Trophoblast cell (in vitro differentiated cells and primary cell): ENCODE measurements around the gene CXCL10.
A peak's percentile ranks its signal among the peaks of the same experiment; 100 is the strongest.

Experiments used
- DNase-seq, 2 donors: peaks; one replicate each; pipeline ENCODE4 v3.0.0-alpha.2; 2016
- H2AFZ ChIP-seq: 2 replicates; pipeline ENCODE4 v1.6.1; 2013; ENCODE audit warnings: low read length, moderate library complexity, mild to moderate bottlenecking; ENCODE audit not compliant: insufficient read depth, poor library complexity
- H2AK5ac ChIP-seq: 2 replicates; pipeline ENCODE4 v1.6.1; 2013; ENCODE audit warnings: mild to moderate bottlenecking, low read length
- H2BK120ac ChIP-seq: 2 replicates; pipeline ENCODE4 v1.6.1; 2013; ENCODE audit warnings: low read length, mild to moderate bottlenecking, moderate library complexity; ENCODE audit not compliant: insufficient read depth, poor library complexity
- H2BK12ac ChIP-seq: 2 replicates; pipeline ENCODE4 v1.6.1; 2013; ENCODE audit warnings: mild to moderate bottlenecking, low read length, moderate library complexity
- H2BK5ac ChIP-seq: 2 replicates; pipeline ENCODE4 v1.6.1; 2013; ENCODE audit warnings: low read length, low read depth, moderate library complexity, mild to moderate bottlenecking; ENCODE audit not compliant: poor library complexity
- H3K14ac ChIP-seq: 2 replicates; pipeline ENCODE4 v1.6.1; 2013; ENCODE audit warnings: mild to moderate bottlenecking, low read length
- H3K18ac ChIP-seq: 2 replicates; pipeline ENCODE4 v1.6.1; 2013; ENCODE audit warnings: mild to moderate bottlenecking, low read length
- H3K23ac ChIP-seq: 2 replicates; pipeline ENCODE4 v1.6.1; 2013; ENCODE audit warnings: low read length
- H3K27ac ChIP-seq: 2 replicates; pipeline ENCODE4 v1.5.1; 2013; ENCODE audit warnings: low read depth, mild to moderate bottlenecking, inconsistent platforms, low read length, moderate library complexity
- H3K27me3 ChIP-seq: 2 replicates; pipeline ENCODE4 v1.6.1; 2013; ENCODE audit warnings: inconsistent platforms, mild to moderate bottlenecking, low read length, moderate library complexity; ENCODE audit not compliant: insufficient read depth
- H3K36me3 ChIP-seq, 2 experiments: 1 replicate in 1 of 2; 2 replicates in 1 of 2; pipeline ENCODE4 v1.6.1; 2013; ENCODE audit warnings: low read length in 2 of 2, mild to moderate bottlenecking in 2 of 2, moderate library complexity in 1 of 2; ENCODE audit not compliant: insufficient read depth in 2 of 2, control insufficient read depth in 1 of 2
- H3K4ac ChIP-seq: 2 replicates; pipeline ENCODE4 v1.6.1; 2013; ENCODE audit warnings: low read depth, mild to moderate bottlenecking, low read length, moderate library complexity
- H3K4me1 ChIP-seq, 2 experiments: 1 replicate in 1 of 2; 2 replicates in 1 of 2; pipeline ENCODE4 v1.6.1; 2013; ENCODE audit warnings: low read length in 2 of 2, mild to moderate bottlenecking in 2 of 2, moderate library complexity in 1 of 2; ENCODE audit not compliant: insufficient read depth in 2 of 2, control insufficient read depth in 1 of 2
- H3K4me2 ChIP-seq: 2 replicates; pipeline ENCODE4 v1.6.1; 2013; ENCODE audit warnings: inconsistent platforms, mild to moderate bottlenecking, low read length, moderate library complexity
- H3K4me3 ChIP-seq: 2 replicates; pipeline ENCODE4 v1.5.1; 2013; ENCODE audit warnings: mild to moderate bottlenecking, low read depth, low read length, inconsistent platforms
- H3K79me1 ChIP-seq: one replicate; pipeline ENCODE4 v1.6.1; 2013; ENCODE audit warnings: low read length
- H3K79me2 ChIP-seq: 2 replicates; pipeline ENCODE4 v1.6.1; 2013; ENCODE audit warnings: low read length, mild to moderate bottlenecking; ENCODE audit not compliant: control insufficient read depth, insufficient read depth, poor library complexity
- H3K9ac ChIP-seq: 2 replicates; pipeline ENCODE4 v1.6.1; 2013; ENCODE audit warnings: mild to moderate bottlenecking, low read length
- H3K9me3 ChIP-seq: 2 replicates; pipeline ENCODE4 v1.6.1; 2013; ENCODE audit warnings: low read depth, mild to moderate bottlenecking, control low read depth, inconsistent platforms, low read length; ENCODE audit not compliant: insufficient read depth
- H4K12ac ChIP-seq: 2 replicates; pipeline ENCODE4 v1.6.1; 2013; ENCODE audit warnings: low read depth, mild to moderate bottlenecking, low read length, moderate library complexity
- H4K8ac ChIP-seq: 2 replicates; pipeline ENCODE4 v1.6.1; 2013; ENCODE audit warnings: low read depth, mild to moderate bottlenecking, low read length, moderate library complexity
- H4K91ac ChIP-seq: one replicate; pipeline ENCODE4 v1.6.1; 2013; ENCODE audit warnings: low read depth, mild to moderate bottlenecking, low read length, moderate library complexity
- WGBS: extraction: QIAGEN DNeasy Blood & Tissue Kit; methylation state at CpG from one replicate; pipeline ENCODE4 v1.1.7; 2013; ENCODE audit warnings: missing lambda C conversion rate; ENCODE audit not compliant: insufficient read length, insufficient coverage; ENCODE audit errors: extremely low coverage; 5-methylcytosine and 5-hydroxymethylcytosine counted together

CXCL10 gene

GRCh38 chr4:76058888-76059426 is 35.7 kb upstream of the CXCL10 start:
- no peaks in the 10 kb centered on the region for H3K27me3 ChIP-seq
- no peak overlapping the region for H4K8ac ChIP-seq
- no peaks in the 10 kb centered on the region for H3K36me3 ChIP-seq
- no peak overlapping the region for H3K9ac ChIP-seq
- no peak overlapping the region for H2BK120ac ChIP-seq
- no peak overlapping the region for H2BK12ac ChIP-seq
- no peak overlapping the region for H3K4ac ChIP-seq
- H3K27ac ChIP-seq = no peak overlapping the region
- no peak overlapping the region for H3K18ac ChIP-seq
- no peak overlapping the region for H3K4me3 ChIP-seq
- no peak overlapping the region for H3K23ac ChIP-seq
- H3K4me1 ChIP-seq = no peaks in the 10 kb centered on the region
- no peak overlapping the region for H3K14ac ChIP-seq
- H2BK5ac ChIP-seq = no peak overlapping the region
- H2AFZ ChIP-seq = no peak overlapping the region
- no peak overlapping the region for H2AK5ac ChIP-seq
- no peak overlapping the region for H4K12ac ChIP-seq
- DNase-seq = peak in 1 of 2 donors; percentile 8
- H3K79me1 ChIP-seq = no peaks in the 10 kb centered on the region
- no peak overlapping the region for H4K91ac ChIP-seq
- no peaks in the 10 kb centered on the region for H3K9me3 ChIP-seq
- no peaks in the 10 kb centered on the region for H3K79me2 ChIP-seq
- WGBS = 95% methylated on average over 2 of the region's 3 CpGs
- no peak overlapping the region for H3K4me2 ChIP-seq

- H3K36me3 ChIP-seq = no peaks in the 10 kb centered on the region
- H4K8ac ChIP-seq = no peak overlapping the region
- H3K4ac ChIP-seq = no peak overlapping the region
- no peak overlapping the region for H2AFZ ChIP-seq
- no peak overlapping the region for H4K12ac ChIP-seq
- H3K79me2 ChIP-seq = no peaks in the 10 kb centered on the region
- no peak for DNase-seq
- no peaks in the 10 kb centered on the region for H3K79me1 ChIP-seq
- no peaks in the 10 kb centered on the region for H3K9me3 ChIP-seq
- no peaks in the 10 kb centered on the region for H3K4me1 ChIP-seq
- H2AK5ac ChIP-seq = no peak overlapping the region
- no peak overlapping the region for H3K9ac ChIP-seq
- H3K27ac ChIP-seq = no peak overlapping the region
- no peak overlapping the region for H4K91ac ChIP-seq
- no peaks in the 10 kb centered on the region for H3K27me3 ChIP-seq
- no peak overlapping the region for H2BK12ac ChIP-seq
- no peak overlapping the region for H3K23ac ChIP-seq
- H3K18ac ChIP-seq = no peak overlapping the region
- H3K14ac ChIP-seq = no peak overlapping the region
- no peak overlapping the region for H3K4me2 ChIP-seq
- no peak overlapping the region for H3K4me3 ChIP-seq
- no peak overlapping the region for H2BK5ac ChIP-seq
- no peak overlapping the region for H2BK120ac ChIP-seq
Measured at GRCh38 chr4:76058302-76058701, 35.0 kb upstream of the CXCL10 start.

- Histone ChIP-seq H2AFZ (no peak overlapping the region), H3K4ac (no peak overlapping the region), H4K12ac (no peak overlapping the region), H4K8ac (no peak overlapping the region), H3K23ac (no peak overlapping the region), H3K9me3 (no peaks in the 10 kb centered on the region), H2BK12ac (no peak overlapping the region), H3K4me1 (no peaks in the 10 kb centered on the region), H3K4me2 (no peak overlapping the region), H3K9ac (no peak overlapping the region), H2AK5ac (no peak overlapping the region), H4K91ac (no peak overlapping the region), H2BK5ac (no peak overlapping the region), H3K18ac (no peak overlapping the region), H3K79me2 (no peaks in the 10 kb centered on the region), H2BK120ac (no peak overlapping the region), H3K79me1 (no peaks in the 10 kb centered on the region), H3K14ac (no peak overlapping the region), H3K27me3 (no peaks in the 10 kb centered on the region), H3K27ac (no peak overlapping the region), H3K36me3 (no peaks in the 10 kb centered on the region), H3K4me3 (no peak overlapping the region)
- no CpG with 5 or more reads among the region's 2 CpGs for WGBS
- no peak for DNase-seq
Measured at GRCh38 chr4:76055421-76055820, 32.1 kb upstream of the CXCL10 start.

- Histone ChIP-seq H3K4me3 (no peak overlapping the region), H3K36me3 (no peaks in the 10 kb centered on the region), H2AFZ (no peak overlapping the region), H3K4me2 (no peak overlapping the region), H2BK12ac (no peak overlapping the region), H3K4ac (no peak overlapping the region), H4K8ac (no peak overlapping the region), H3K4me1 (no peaks in the 10 kb centered on the region), H3K27me3 (no peaks in the 10 kb centered on the region), H3K23ac (no peak overlapping the region), H2AK5ac (no peak overlapping the region), H4K91ac (no peak overlapping the region), H3K79me2 (no peaks in the 10 kb centered on the region), H3K9me3 (no peaks in the 10 kb centered on the region), H2BK120ac (no peak overlapping the region), H3K27ac (no peak overlapping the region), H3K79me1 (no peaks in the 10 kb centered on the region), H3K9ac (no peak overlapping the region), H4K12ac (no peak overlapping the region), H3K18ac (no peak overlapping the region), H2BK5ac (no peak overlapping the region), H3K14ac (no peak overlapping the region)
- WGBS = no CpG with 5 or more reads among the region's 2 CpGs
- no peak for DNase-seq
Measured at GRCh38 chr4:76055016-76055415, 31.7 kb upstream of the CXCL10 start.
